ENCODE results near the gene PDZD2.

- TF ChIP-seq EZH2 (IDR thresholded peaks at IDR 0.05; ENCODE audit: borderline replicate concordance, low read depth, low read length, severe bottlenecking): no peak
- TF ChIP-seq CTCF (IDR thresholded peaks at IDR 0.05; ENCODE audit: borderline replicate concordance, extremely low read depth, low read length, poor library complexity, severe bottlenecking): no peak
Observed at GRCh38 chr5:32014096-32014745, 375.3 kb downstream of the PDZD2 start.
